H9 (cell line): ENCODE measurements around the gene CD151. TPM values are rescaled to one million over a fixed set of nuclear protein-coding genes. Genes with fewer than 3 reads are reported as not detected.

Source experiments
- DNase-seq: peaks from one replicate; pipeline ENCODE4 v3.0.0-alpha.2; 2017
- H2AFZ ChIP-seq: one replicate; pipeline ENCODE4 v1.6.1; 2013; ENCODE audit warnings: mild to moderate bottlenecking, low read length, control low read depth, moderate library complexity
- H2AK5ac ChIP-seq: 2 replicates; pipeline ENCODE4 v1.6.1; 2013; ENCODE audit warnings: low read length, control low read depth, mixed read lengths; ENCODE audit not compliant: insufficient read length
- H2BK120ac ChIP-seq: one replicate; pipeline ENCODE4 v1.6.1; 2013; ENCODE audit warnings: low read depth, mild to moderate bottlenecking, low read length, control low read depth, inconsistent platforms; ENCODE audit not compliant: poor library complexity, severe bottlenecking
- H2BK12ac ChIP-seq: 2 replicates; pipeline ENCODE4 v1.6.1; 2013; ENCODE audit warnings: low read length, control low read depth, mixed read lengths, low read depth; ENCODE audit not compliant: insufficient read length
- H2BK15ac ChIP-seq: 2 replicates; pipeline ENCODE4 v1.6.1; 2013; ENCODE audit warnings: low read depth, low read length, control low read depth
- H2BK20ac ChIP-seq: one replicate; pipeline ENCODE4 v1.6.1; 2013; ENCODE audit warnings: low read depth, mild to moderate bottlenecking, low read length, control low read depth, inconsistent platforms; ENCODE audit not compliant: poor library complexity, severe bottlenecking
- H2BK5ac ChIP-seq: 2 replicates; pipeline ENCODE4 v1.6.1; 2013; ENCODE audit warnings: low read length, control low read depth, mixed read lengths; ENCODE audit not compliant: insufficient read length
- H3K14ac ChIP-seq: 2 replicates; pipeline ENCODE4 v1.6.1; 2013; ENCODE audit warnings: low read length, control low read depth; ENCODE audit not compliant: insufficient read depth
- H3K18ac ChIP-seq: 2 replicates; pipeline ENCODE4 v1.6.1; 2013; ENCODE audit warnings: low read depth, mild to moderate bottlenecking, mixed read lengths, low read length, control low read depth; ENCODE audit not compliant: insufficient read length
- H3K23ac ChIP-seq: 2 replicates; pipeline ENCODE4 v1.6.1; 2013; ENCODE audit warnings: low read length, control low read depth, mixed read lengths, low read depth; ENCODE audit not compliant: insufficient read length
- H3K23me2 ChIP-seq: 2 replicates; pipeline ENCODE4 v1.6.1; 2013; ENCODE audit warnings: low read depth, mild to moderate bottlenecking, mixed read lengths, low read length, control low read depth; ENCODE audit not compliant: insufficient read length, poor library complexity, severe bottlenecking
- H3K27ac ChIP-seq: 2 replicates; pipeline ENCODE4 v1.5.1; 2013; ENCODE audit warnings: low read length, control low read depth, mixed read lengths, low read depth; ENCODE audit not compliant: insufficient read length
- H3K27me3 ChIP-seq: 2 replicates; pipeline ENCODE4 v1.6.1; 2013; ENCODE audit warnings: low read length, control low read depth, inconsistent platforms; ENCODE audit not compliant: insufficient read depth
- H3K4ac ChIP-seq: 2 replicates; pipeline ENCODE4 v1.6.1; 2013; ENCODE audit warnings: low read depth, mild to moderate bottlenecking, control low read depth, inconsistent platforms, low read length, moderate library complexity
- H3K4me1 ChIP-seq: 2 replicates; pipeline ENCODE4 v1.6.1; 2013; ENCODE audit warnings: low read length, control low read depth, inconsistent platforms; ENCODE audit not compliant: insufficient read depth
- H3K4me2 ChIP-seq: 2 replicates; pipeline ENCODE4 v1.6.1; 2013; ENCODE audit warnings: low read length, control low read depth, mixed read lengths; ENCODE audit not compliant: insufficient read length, insufficient read depth
- H3K56ac ChIP-seq: 2 replicates; pipeline ENCODE4 v1.6.1; 2013; ENCODE audit warnings: low read depth, mild to moderate bottlenecking, mixed read lengths, low read length, control low read depth; ENCODE audit not compliant: insufficient read length
- H3K79me1 ChIP-seq: 2 replicates; pipeline ENCODE4 v1.6.1; 2013; ENCODE audit warnings: low read depth, mild to moderate bottlenecking, moderate library complexity, low read length, control low read depth, inconsistent platforms; ENCODE audit not compliant: insufficient read depth, poor library complexity, severe bottlenecking
- H3K79me2 ChIP-seq: 2 replicates; pipeline ENCODE4 v1.6.1; 2013; ENCODE audit warnings: low read length, control low read depth, inconsistent platforms; ENCODE audit not compliant: insufficient read depth
- H3K9ac ChIP-seq: 2 replicates; pipeline ENCODE4 v1.6.1; 2013; ENCODE audit warnings: low read length, control low read depth, mixed read lengths; ENCODE audit not compliant: insufficient read length; ENCODE audit errors: extremely low read depth
- H3K9me3 ChIP-seq: one replicate; pipeline ENCODE4 v1.6.1; 2013; ENCODE audit warnings: low read depth, low read length, inconsistent platforms; ENCODE audit not compliant: control insufficient read depth
- H3T11ph ChIP-seq: one replicate; pipeline ENCODE4 v1.6.1; 2013; ENCODE audit warnings: mild to moderate bottlenecking, low read length, control low read depth, inconsistent platforms
- H4K20me1 ChIP-seq: one replicate; pipeline ENCODE4 v1.6.1; 2013; ENCODE audit not compliant: control insufficient read depth, insufficient read length, insufficient read depth
- H4K5ac ChIP-seq: 2 replicates; pipeline ENCODE4 v1.6.1; 2013; ENCODE audit warnings: low read depth, mild to moderate bottlenecking, mixed read lengths, low read length, control low read depth; ENCODE audit not compliant: insufficient read length
- H4K8ac ChIP-seq: replicated peaks from 2 replicates; pipeline ENCODE4 v1.6.1; 2013; ENCODE audit warnings: low read length, control low read depth, mixed read lengths, low read depth; ENCODE audit not compliant: insufficient read length
- H4K91ac ChIP-seq: 2 replicates; pipeline ENCODE4 v1.6.1; 2013; ENCODE audit warnings: low read depth, mild to moderate bottlenecking, moderate library complexity, mixed read lengths, low read length, control low read depth; ENCODE audit not compliant: insufficient read length
- H3K27ac Mint-ChIP-seq, 3 experiments: 2 replicates in 2 of 3; 3 replicates in 1 of 3; pipeline ENCODE4 v1.8.0; 2020 to 2021; ENCODE audit warnings: mixed read lengths in 3 of 3, mild to moderate bottlenecking in 1 of 3, moderate library complexity in 1 of 3
- H3K27me3 Mint-ChIP-seq: 2 replicates; pipeline ENCODE4 v1.8.0; 2021; ENCODE audit warnings: low read depth, mild to moderate bottlenecking, moderate library complexity, mixed read lengths
- H3K36me3 Mint-ChIP-seq, 3 experiments: 2 replicates in 2 of 3; 3 replicates in 1 of 3; pipeline ENCODE4 v1.8.0; 2020 to 2021; ENCODE audit warnings: low read depth in 3 of 3, mixed read lengths in 3 of 3; ENCODE audit not compliant: insufficient read depth in 1 of 3
- H3K4me1 Mint-ChIP-seq, 2 experiments: 2 replicates each; pipeline ENCODE4 v1.8.0; 2020; ENCODE audit warnings: mixed read lengths in 2 of 2
- H3K4me3 Mint-ChIP-seq, 2 experiments: 2 replicates in 1 of 2; 3 replicates in 1 of 2; pipeline ENCODE4 v1.8.0; 2020 to 2021; ENCODE audit warnings: mild to moderate bottlenecking in 2 of 2, mixed read lengths in 2 of 2, moderate library complexity in 1 of 2
- H3K9me3 Mint-ChIP-seq, 2 experiments: 2 replicates in 1 of 2; 3 replicates in 1 of 2; pipeline ENCODE4 v1.8.0; 2020; ENCODE audit warnings: mild to moderate bottlenecking in 2 of 2, mixed read lengths in 2 of 2, moderate library complexity in 1 of 2
- CTCF ChIP-seq: fragments of 200-600 bp; sonication (generic); conservative IDR thresholded peaks from 3 replicates; pipeline ENCODE4 v1.8.0; 2021; ENCODE audit warnings: antibody characterized with exemption, mild to moderate bottlenecking
- WGBS: extraction: QIAGEN DNeasy Blood & Tissue Kit; methylation state at CpG from one replicate; pipeline ENCODE4 v1.1.7; 2013; ENCODE audit warnings: missing lambda C conversion rate, low lambda C conversion rate, mixed read lengths; ENCODE audit not compliant: insufficient read length; ENCODE audit errors: extremely low coverage; 5-methylcytosine and 5-hydroxymethylcytosine counted together
- total RNA-seq: library from RNA; stranded (reverse); gene quantifications from 2 replicates; pipeline ENCODE4 v1.2.1, GENCODE V29; 2021

Gene CD151
- total RNA-seq, 1 experiment from 2014 or later = 138 TPM

- Histone ChIP-seq H2AFZ (no peak overlapping the region), H2AK5ac (no peak overlapping the region), H3K4me1 (no peaks in the 10 kb centered on the region; the same call in 1 of the 2 replicates), H2BK12ac (no peak overlapping the region), H2BK5ac (no peak overlapping the region), H4K91ac (no peak overlapping the region), H3K9me3 (no peaks in the 10 kb centered on the region), H3K79me2 (no peaks in the 10 kb centered on the region), H3K18ac (no peak overlapping the region), H3K23ac (no peak overlapping the region), H3K4me2 (peak overlapping the region; percentile 56), H2BK15ac (no peak overlapping the region), H3T11ph (no peak overlapping the region), H3K14ac (no peak overlapping the region), H3K23me2 (peaks cover 32% of the 10 kb centered on the region), H3K9ac (no peak overlapping the region), H4K8ac (no peak overlapping the region), H2BK120ac (no peak overlapping the region), H3K4ac (no peak overlapping the region), H4K5ac (no peak overlapping the region), H4K20me1 (no peaks in the 10 kb centered on the region), H3K27me3 (peaks cover 9% of the 10 kb centered on the region; the same call in 1 of the 2 replicates), H3K79me1 (no peaks in the 10 kb centered on the region), H2BK20ac (no peak overlapping the region), H3K27ac (no peak overlapping the region), H3K56ac (no peak overlapping the region)
- peak; percentile 58 for DNase-seq
- no peaks in the 10 kb centered on the region for H3K9me3 Mint-ChIP-seq
- H3K27me3 Mint-ChIP-seq = peaks cover 36% of the 10 kb centered on the region
- no CpG with 5 or more reads among the region's 40 CpGs for WGBS
- H3K36me3 Mint-ChIP-seq = peaks cover 4 to 10% (median 7%) of the 10 kb centered on the region in 3 experiments; a peak in 6 of 7 replicates
- TF ChIP-seq CTCF = no peak
- H3K4me3 Mint-ChIP-seq = peak overlapping the region; percentile 64 to 80
- no peak overlapping the region for H3K27ac Mint-ChIP-seq
- peaks cover 37 to 52% of the 10 kb centered on the region in 2 experiments for H3K4me1 Mint-ChIP-seq
Observed at GRCh38 chr11:829176-829846, 3.4 kb upstream of the CD151 start.
